Adrenal gland (tissue), 5 donors: ENCODE measurements around the gene PHETA1.

Experiments used
- CTCF ChIP-seq, 6 experiments: fragments of 450-650 bp in 4 of 6; fragments of 200-600 bp in 2 of 6; sonication (generic) in 1 of 6; IDR thresholded peaks; 1 replicate in 5 of 6; 2 replicates in 1 of 6; pipeline versions ENCODE4 v1.5.1 to v1.8.0; 2016 to 2021; ENCODE audit warnings: antibody characterized with exemption in 6 of 6, mild to moderate bottlenecking in 2 of 6, moderate library complexity in 1 of 6
- POLR2A ChIP-seq, 2 donors: fragments of 450-650 bp; IDR thresholded peaks; one replicate each; pipeline ENCODE4 v1.6.1; 2017; ENCODE audit warnings: antibody characterized with exemption in 2 of 2, mild to moderate bottlenecking in 2 of 2, moderate library complexity in 1 of 2
- donor health status: DM: no; HTN: no; CAD: no.

GRCh38 chr12:111359231-111359913 is 9.5 kb downstream of the PHETA1 start:
- TF ChIP-seq CTCF (IDR thresholded peaks at IDR 0.05) (no peak), POLR2A (IDR thresholded peaks at IDR 0.05) (no peak)
